SIG-M5 (cell line): ENCODE results near the gene MSH3.
"Not testable (repeated sequence)": the region's sequence is repeated elsewhere in the genome, so short reads cannot be mapped to it uniquely, and the experiment has no call there.

ENCODE experiments used
- DNase-seq: peaks from one replicate; lab custom pipeline; 2025; lab: John Stamatoyannopoulos, UW

The MSH3 gene

DNA sequence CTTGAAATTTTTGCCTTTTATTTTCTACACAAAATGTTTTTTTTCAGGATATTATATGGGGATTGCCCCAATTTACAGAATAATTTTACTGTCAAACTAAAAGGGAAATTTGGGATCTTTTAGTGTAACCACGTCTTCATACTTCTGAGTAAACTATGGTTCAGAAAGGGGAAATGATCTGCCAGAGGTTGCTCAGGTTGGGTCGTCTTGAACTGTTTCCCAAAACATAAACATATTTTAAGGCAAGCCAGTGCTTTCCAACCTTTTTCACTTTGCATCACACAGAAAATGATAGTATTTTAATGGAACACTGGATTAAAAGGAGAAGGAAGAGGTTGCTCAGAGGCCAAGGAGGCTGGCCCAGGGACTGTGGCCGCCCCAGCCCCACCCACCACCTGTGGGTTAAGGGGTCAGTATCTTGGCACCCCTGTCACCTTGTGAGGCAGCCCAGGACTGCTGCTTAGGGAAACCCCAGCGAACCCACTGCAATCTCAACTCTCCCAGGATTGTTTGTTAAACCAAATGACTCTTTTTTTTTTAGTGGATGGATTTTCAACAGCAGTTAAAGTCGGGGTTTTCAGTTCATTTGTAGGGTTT is 143.1 kb downstream of the MSH3 start:
- DNase-seq, result no peak

DNA sequence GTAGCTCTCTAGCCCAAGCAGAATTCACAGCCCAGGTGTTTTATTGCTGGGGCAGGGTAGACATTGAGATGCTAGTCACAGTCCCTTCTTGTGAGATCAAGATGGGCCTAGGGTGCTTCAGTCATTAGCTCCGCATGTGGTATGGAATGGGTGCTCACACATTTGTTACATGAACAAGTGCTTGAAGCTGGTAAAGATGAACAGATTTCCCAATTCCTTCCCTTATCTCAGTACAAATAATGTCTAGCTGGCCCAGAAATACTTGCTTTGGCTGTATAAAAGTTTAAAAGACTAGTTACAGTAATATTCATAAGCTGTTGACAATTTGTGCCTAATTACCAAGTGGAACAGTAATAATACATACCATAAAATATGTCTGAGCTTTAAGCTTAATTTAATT is 143.7 kb downstream of the MSH3 start:
- no peak for DNase-seq

DNA sequence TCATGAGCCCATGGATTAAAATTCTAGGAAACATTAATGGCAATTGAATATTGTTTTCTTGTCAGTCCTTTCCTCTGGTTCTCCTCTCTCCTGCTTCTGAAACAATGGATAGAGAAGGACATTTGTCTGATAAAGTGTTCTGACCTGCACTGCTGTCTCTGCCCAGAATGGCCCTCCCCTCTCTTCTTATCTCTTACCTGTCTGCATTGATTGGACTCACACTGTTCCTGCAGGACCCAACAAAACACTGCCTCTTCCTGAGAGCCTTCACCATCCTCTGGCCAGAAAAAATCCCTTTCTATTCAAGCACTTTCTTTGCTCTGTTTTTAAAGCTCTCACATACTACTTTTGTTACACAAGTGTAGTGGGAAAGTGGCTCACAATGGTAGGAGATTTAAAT is 144.2 kb downstream of the MSH3 start:
- no peak for DNase-seq

DNA sequence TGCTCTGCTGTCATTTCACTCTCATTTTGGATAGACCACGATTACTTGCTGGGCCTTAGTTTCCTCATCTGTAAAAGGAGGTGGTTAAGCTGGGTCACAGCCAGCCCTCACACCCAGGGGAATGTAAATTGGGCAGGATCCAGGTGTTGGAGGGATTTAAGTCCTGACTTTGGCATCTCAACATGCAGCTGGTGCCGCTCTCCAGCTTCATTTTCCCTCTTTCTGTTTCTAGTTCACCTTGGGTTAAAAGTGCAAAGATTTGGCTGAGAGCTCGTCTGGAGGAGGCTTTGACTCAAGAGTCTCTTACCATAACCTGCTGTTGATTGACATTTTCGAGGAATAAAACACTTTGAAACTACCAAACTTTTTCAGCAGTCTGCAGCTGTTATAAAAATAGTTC is 144.6 kb downstream of the MSH3 start:
- no peak for DNase-seq

DNA sequence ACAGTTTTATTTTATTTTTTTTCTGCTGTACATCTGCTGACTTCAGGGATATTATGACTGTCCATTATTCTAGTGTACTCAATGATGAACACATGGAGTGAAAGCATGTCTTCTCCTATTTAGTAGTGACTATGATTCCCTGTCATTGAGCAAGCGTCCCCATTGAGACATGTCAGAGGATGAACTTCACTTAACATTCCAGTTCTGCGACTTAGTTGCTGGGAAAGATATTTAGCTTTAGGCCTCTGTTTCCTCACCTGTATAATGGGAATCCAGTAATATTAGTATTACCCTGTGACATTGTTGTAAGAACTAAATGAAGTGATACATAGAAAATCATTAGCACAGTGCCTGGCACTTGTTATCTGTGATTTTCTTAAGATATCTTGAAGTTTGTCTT is 145.1 kb downstream of the MSH3 start:
- DNase-seq, result no peak

DNA sequence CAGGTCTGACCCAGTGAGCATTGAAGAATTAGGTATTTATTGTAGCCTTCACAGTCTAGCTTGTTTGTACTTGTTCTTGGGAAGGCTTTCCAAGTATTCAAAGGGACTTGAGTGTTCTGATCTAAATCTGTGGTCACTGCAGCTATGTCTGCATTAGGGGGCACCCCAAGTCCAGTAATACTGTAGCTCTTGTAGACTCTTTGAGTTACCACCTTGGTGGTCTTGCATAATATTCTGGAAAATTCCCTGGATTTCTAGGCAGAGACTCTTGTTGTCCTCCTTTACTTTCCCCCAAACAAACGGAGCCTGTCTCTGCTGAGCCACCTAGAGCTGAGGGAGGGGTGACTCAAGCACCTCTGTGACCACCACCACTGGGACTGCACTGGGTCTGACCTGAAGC is 149.9 kb downstream of the MSH3 start:
- DNase-seq, result no peak

DNA sequence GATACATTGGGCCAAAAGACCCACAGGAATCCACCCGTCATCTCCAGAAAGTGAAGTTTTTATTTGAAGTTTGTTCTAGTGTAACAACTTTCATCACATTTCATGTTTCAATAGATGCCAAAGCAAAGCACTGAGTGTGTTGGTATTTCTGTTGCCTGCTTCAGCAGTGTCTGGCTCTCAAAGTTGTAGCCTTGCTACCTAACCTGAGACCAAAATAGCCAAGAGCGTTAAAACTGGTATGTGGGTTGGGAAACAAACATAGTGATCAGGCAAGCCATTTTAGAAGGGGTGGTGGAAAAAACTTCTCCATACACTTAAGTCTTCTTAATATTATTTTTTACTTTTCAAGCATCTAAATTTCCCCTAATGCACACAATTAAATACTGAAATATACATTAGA is 150.6 kb downstream of the MSH3 start:
- no peak for DNase-seq

DNA sequence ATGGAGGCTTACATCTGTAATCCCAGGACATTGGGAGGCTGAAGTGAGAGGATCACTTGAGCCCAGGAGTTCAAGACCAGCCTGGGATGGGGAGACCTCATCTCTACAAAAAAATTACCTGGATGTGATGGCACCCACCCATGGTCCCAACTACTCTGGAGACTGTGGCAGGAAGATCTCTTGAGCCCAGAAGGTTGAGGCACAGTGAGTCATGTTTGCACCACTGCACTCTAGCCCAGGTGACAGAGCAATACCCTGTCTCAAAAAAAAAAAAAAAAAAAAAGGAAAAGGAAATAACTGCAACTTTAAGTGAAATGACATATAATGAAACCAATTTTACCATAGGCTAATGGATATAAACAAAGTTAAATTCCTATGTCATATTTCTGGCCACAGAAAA is 152.5 kb downstream of the MSH3 start:
- DNase-seq, result no peak

DNA sequence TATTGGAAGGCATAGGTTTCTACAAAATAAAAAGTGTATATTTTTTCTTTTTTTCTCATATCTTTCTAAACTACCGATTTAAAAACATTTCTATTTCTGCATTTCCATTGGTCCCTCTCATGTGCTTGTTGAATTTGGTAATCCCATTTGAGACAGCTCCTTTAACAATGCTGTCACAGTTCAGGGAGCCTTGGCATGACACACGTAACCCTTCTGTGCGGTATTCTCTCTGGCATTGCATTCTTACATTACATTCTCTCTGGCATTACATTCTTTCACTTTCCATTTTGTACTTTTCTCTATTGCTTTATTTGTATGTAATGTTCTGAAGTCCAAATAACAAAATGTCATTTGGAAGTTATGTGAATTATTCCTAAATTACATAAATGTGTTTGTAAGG is 155.0 kb downstream of the MSH3 start:
- DNase-seq, result no peak

DNA sequence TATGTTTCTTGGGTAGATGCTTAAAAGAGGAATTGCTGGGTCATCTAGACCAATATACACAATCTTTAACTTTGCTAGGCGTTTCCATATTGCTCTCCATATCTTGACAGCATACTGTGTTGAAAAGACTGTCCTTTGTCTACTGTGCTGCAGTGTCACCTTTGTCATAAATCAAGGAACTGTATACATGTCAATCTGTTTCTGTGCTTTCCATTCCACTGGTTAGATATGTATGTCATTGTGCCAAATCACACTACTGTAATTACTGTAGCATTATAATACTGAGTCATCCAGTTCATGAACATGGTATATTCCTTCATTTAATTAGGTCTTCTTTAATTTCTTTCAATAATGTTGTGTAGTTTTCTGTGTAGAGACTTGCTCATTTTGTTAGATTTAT is 156.0 kb downstream of the MSH3 start:
- no peak for DNase-seq

DNA sequence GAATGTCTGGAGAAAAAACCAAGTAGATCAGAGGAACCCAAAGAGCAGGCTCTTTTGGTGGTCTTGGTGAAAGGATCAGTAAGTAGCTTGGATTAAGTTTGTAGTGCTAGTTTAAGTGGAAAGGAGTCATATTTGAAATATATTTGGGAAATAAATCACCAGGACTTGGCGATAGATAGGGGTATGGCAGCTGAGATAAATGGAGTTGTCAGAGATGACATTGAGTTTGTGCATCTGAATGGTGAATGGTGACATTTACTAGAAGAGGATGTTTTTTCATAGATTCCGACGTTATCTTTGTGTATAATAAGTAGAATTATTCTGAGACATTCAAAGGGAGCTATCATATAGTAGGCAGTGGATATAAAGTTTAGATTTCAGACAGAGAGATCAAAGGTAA is 162.1 kb downstream of the MSH3 start:
- DNase-seq, result no peak

DNA sequence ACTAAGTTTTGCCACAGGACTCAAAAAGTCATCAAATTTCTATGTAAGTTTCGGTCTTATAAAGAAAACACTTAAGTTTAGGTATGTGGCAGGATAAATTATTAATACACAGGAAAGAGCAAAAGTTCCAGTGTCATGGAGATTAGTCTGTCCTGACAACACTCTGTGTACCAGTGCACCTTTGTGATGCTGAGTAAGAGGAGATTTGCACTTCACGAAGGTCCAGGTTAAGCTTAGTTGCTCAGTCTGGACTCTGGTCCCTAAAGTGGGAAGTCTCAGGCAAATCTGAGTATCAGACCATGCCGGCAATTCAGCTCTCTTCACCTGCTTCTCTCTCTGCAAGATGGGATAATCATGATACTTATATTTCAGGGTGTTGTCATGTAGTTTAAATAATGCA is 166.2 kb downstream of the MSH3 start:
- no peak for DNase-seq

DNA sequence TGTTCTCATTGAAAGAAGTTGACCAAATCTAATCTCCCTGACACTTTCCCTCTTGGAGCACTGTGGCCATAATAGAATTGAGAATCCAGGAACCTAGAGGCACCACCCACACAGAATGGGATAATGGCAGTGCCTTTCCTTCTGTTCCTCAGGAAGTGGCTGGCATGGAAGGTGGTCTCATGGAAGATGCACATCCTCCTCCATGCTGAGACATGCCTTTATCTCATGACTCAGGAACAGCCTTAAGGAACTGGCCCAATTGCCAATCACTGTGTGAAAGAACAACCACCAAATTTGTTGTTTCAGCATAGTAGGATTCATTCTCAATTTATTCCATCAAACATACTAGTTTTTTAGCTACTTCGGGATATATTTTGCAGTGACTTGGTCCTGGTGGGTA is 168.2 kb downstream of the MSH3 start:
- no peak for DNase-seq

DNA sequence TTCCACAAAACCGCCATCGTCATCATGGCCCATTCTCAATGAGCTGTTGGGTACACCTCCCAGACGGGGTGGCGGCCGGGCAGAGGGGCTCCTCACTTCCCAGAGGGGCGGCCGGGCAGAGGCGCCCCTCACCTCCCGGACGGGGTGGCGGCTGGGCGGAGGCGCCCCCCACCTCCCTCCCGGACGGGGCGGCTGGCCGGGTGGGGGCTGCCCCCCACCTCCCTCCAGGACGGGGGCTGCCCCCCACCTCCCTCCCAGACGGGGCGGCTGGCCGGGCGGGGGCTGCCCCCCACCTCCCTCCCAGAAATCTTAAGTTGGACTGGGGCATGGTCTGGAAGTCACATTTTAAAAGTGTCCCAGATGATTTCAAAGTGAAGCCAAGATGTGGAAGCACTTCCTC is 169.7 kb downstream of the MSH3 start:
- not testable (repeated sequence) for DNase-seq

DNA sequence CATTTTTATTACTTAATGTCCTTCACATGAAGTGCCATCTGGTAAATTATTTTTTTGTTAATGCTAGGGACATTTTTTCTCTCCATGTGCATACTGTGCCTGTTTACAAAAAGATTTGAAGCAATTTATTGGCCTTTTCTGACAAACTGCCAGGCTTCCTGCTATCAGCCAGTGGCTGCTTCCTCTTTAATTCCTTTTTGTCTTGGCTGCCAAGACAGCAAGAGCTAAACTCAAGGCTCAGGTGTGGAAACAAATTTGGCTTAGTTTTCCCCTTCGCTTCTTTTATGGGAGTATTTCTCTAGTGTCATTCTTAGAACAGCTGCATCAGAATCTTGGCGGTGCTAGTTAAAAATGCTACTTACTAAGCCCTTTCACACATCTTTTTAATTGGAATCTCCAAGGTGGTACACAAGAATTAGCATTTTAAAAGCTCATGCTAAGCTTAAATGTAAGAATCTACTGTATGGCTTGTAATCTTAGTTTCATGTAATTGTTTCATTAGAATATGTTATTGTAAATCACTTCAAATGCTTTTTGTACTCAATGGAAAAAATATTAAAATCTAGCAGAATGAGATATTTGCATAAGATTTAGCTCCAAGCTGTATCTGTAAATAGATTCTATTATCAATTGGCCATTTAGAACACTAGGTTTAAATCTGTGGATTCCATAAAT is 171.5 kb downstream of the MSH3 start:
- no peak for DNase-seq

DNA sequence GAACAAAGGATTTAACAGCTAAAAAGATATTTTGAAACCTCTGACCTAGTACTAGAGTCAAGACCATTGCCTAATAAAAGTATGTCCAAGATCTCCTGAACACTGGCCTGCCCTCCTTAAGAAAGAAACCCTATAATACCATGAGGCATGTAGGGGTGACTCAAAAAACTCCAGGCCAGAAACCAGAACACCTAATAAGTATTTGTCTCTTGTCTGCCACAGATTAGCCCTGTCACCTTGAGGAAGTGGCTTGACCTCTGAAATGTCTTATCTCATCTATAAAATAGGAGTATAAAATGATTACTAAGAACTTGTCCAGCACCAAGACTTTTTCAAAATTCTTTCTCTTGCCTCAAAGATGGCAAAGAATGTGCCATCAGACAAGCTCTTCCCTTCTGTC is 180.3 kb downstream of the MSH3 start:
- no peak for DNase-seq

DNA sequence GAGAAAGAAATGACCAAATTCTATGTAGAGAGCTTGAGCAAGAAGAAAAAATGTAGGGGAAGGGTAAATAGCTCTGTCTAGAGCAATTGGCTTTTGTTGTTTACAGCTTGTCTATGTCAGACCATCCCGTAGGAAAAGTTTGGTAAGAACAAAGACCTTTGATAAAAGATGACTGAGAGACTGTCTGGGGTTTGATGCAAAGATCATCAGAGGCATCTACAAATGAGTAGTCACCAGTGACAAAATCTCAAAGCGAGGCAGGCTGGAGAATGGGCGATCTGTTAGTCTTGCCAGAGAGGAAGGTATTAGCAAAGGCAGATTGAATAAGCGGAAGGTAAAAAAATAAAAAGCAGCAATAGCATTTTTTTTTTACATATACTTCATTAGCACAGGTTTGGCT is 180.7 kb downstream of the MSH3 start:
- no peak for DNase-seq

DNA sequence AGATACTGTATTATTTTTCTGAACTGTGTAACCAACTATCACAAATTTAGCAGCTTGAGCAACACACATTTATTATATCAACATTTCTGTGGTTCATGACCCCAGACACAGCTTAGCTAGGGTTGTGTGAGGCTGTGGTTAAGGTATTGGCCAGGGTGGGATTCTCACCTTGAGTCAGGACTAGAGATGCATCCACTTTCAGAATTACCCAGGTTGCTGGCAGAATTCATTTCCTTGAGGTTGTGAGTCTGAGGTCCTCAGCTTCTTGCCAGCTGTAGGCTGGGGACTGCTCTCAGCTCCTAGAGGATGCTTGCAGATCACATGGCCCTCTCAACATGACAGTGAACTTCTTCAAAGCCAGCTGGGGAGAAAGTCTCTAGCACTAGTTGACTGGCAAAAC is 183.2 kb downstream of the MSH3 start:
- DNase-seq, result no peak

DNA sequence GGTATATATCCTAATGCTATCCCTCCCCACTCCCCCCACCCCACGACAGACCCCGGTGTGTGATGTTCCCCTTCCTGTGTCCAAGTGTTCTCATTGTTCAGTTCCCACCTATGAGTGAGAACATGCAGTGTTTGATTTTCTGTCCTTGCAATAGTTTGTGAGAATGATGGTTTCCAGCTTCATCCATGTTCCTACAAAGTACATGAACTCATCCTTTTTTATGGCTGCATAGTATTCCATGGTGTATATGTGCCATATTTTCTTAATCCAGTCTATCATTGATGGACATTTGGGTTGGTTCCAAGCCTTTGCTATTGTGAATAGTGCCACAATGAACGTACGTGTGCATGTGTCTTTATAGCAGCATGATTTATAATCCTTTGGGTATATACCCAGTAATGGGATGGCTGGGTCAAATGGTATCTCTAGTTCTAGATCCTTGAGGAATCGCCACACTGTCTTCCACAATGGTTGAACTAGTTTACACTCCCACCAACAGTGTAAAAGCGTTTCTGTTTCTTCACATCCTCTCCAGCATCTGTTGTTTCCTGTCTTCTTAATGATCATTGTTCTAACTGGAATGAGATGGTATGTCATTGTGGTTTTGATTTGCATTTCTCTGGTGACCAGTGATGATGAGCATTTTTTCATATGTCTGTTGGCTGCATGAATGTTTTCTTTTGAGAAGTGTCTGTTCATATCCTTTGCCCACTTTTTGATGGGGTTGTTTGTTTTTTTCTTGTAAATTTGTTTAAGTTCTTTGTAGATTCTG is 186.8 kb downstream of the MSH3 start:
- DNase-seq, result not testable (repeated sequence)

DNA sequence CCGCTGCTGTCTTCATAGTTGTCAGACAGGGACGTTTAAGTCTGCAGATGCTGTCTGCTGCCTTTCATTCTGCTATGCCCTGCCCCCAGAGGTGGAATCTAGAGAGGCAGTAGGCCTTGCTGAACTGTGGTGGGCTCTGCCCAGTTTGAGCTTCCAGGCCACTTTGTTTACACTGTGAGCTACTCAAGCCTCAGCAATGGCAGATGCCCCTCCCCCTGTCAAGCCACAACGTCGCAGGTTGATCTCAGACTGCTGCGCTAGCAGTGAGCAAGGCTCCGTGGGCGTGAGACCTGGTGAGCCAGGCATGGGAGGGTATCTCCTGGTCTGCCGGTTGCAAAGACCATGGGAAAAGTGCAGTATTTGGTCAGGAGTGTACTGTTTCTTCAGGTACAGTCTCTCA is 192.0 kb downstream of the MSH3 start:
- DNase-seq, result not testable (repeated sequence)

DNA sequence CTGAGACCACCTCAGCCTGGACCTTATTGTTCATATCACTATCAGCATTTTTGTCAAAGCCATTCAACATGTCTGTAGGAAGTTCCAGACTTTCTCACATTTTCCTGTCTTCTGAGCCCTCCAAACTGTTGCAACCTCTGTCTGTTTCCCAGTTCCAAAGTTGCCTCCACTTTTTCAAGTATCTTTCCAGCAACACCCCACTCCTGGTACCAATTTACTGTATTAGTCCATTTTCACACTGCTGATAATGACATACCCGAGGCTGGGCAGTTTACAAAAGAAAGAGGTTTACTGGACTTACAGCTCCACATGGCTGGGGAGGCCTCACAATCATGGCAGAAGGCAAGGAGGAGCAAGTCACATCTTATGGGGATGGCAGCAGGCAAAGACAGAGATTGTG is 195.7 kb downstream of the MSH3 start:
- DNase-seq, result not testable (repeated sequence)

DNA sequence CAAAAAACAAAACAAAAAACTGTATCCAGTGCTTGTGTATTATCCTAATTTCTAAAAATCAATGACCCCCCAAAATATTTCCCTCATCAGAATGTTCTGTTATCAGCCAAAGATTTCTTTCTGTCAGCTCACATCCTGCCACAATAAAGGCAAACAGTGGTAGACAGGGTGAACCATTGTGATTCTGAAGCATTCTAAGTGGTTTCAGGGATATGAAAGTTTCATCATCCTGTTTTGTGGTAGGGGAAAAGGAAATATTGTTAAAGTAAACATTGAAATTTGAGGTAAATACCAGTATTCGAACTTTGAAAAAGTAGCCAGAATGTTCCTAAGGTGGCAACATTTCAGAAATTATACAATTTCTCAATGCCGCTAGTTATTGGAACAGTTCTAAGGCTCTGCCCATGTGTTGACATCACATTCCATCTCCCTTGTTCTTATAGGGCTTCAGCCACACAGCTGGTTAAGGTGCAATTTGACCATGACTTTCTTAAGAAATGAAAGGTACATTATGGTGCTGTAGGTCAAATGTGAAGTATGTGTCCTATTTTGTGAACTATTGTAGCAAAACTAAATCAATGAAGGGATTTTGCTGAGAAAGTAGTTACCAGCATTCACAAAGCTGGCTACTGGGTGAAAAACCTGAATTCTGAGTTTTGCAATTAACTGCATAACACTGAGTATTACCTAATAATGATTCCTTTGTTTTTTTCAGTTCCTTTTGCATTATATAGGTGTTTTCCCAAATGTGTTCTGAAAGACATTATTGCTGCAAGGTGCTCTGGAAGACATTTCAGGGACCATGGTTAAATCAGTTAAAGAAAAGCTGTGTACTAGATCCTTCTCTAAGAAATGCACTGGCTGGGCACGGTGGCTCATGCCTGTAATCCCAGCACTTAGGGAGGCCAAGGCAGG is 198.1 kb downstream of the MSH3 start:
- no peak for DNase-seq
